Muscle layer of colon (tissue), 2 donors: ENCODE measurements around the gene ECHS1.
"Not testable (repeated sequence)": the region's sequence is repeated elsewhere in the genome, so short reads cannot be mapped to it uniquely, and the experiment has no call there.

ENCODE experiments used
- H3K27ac ChIP-seq: one replicate; pipeline ENCODE4 v1.7.0; 2013; ENCODE audit warnings: low read depth, mild to moderate bottlenecking, low read length, moderate library complexity
- H3K27me3 ChIP-seq, 2 donors: one replicate each; pipeline ENCODE4 v1.7.0; 2013; ENCODE audit warnings: low read length in 2 of 2, mild to moderate bottlenecking in 2 of 2; ENCODE audit not compliant: insufficient read depth in 2 of 2, control insufficient read depth in 1 of 2
- H3K36me3 ChIP-seq: one replicate; pipeline ENCODE4 v1.7.0; 2013; ENCODE audit warnings: mild to moderate bottlenecking, low read length; ENCODE audit not compliant: insufficient read depth
- H3K4me1 ChIP-seq: one replicate; pipeline ENCODE4 v1.7.0; 2013; ENCODE audit warnings: mild to moderate bottlenecking, low read length; ENCODE audit not compliant: insufficient read depth
- H3K4me3 ChIP-seq, 2 donors: one replicate each; pipeline ENCODE4 v1.7.0; 2013; ENCODE audit warnings: low read length in 2 of 2, low read depth in 1 of 2, mild to moderate bottlenecking in 1 of 2, moderate library complexity in 1 of 2
- H3K9ac ChIP-seq: one replicate; pipeline ENCODE4 v1.7.0; 2013; ENCODE audit warnings: low read length
- H3K9me3 ChIP-seq: one replicate; pipeline ENCODE4 v1.7.0; 2013; ENCODE audit warnings: mild to moderate bottlenecking, low read length
- donor health status: abdominal sarcoma.
- donor health status: Adenocarcinoma of cecum.

ECHS1 gene

GRCh38 chr10:133375357-133376115 is 2.4 kb upstream of the ECHS1 start:
- Histone ChIP-seq H3K36me3 (peaks cover 3% of the 10 kb centered on the region), H3K27me3 (no peaks in the 10 kb centered on the region), H3K4me1 (peaks cover 11% of the 10 kb centered on the region), H3K9ac (no peak overlapping the region), H3K4me3 (no peak overlapping the region), H3K27ac (no peak overlapping the region), H3K9me3 (no peaks in the 10 kb centered on the region)

GRCh38 chr10:133372507-133372906 is 647 bp downstream of the ECHS1 start:
- Histone ChIP-seq H3K9ac (no peak overlapping the region), H3K27ac (no peak overlapping the region), H3K4me3 (peak overlapping the region in 1 of 2 donors; percentile 35)

DNA sequence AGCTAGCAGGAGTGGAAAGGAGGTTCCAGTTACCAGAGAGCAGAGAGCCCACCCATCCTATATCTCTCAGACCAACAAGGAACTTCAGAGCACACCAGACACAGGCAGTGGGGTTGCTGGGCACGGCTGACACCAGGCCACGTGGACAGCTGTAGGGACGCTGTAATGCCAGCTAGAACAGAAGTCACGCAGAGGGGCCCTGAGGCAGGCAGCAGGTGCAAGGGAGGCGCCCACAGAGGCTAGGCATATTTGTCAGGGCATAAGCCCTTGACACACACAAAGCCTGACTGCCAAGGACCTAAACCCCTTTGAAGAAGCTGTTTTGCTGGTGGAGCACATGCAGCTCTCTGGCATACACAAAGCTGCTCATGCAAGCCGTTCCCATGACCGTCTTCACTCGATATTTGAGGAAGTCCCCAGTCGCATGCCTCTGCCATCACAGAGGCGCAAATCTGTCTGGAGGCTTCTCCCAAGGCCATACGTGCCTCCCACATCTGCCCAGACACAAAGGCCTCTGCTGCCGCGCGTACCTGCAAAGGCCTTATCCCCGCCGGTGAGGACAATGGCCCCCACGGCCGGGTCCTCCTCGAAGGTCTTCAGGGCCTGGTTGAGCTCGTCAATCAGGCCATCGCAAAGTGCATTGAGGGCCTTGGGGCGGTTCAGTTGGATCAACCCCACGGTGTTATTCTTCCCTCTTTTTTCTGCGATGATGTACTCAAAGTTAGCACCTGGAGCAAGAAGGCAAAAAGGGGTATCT is 2.9 kb downstream of the ECHS1 start:
- H3K36me3 ChIP-seq: peaks cover 41% of the 10 kb centered on the region
- no peak overlapping the region for H3K9ac ChIP-seq
- no peaks in the 10 kb centered on the region for H3K9me3 ChIP-seq
- no peaks in the 10 kb centered on the region for H3K27me3 ChIP-seq
- H3K4me1 ChIP-seq: no peaks in the 10 kb centered on the region
- H3K27ac ChIP-seq: no peak overlapping the region
- H3K4me3 ChIP-seq: no peak overlapping the region

More at GRCh38 chr10:133372507-133372906, 647 bp downstream of the ECHS1 start:
- Histone ChIP-seq H3K4me1 (peaks cover 2% of the 10 kb centered on the region), H3K36me3 (peaks cover 27% of the 10 kb centered on the region), H3K27me3 (no peaks in the 10 kb centered on the region), H3K9me3 (no peaks in the 10 kb centered on the region)

- Histone ChIP-seq H3K27me3 (no peaks in the 10 kb centered on the region), H3K36me3 (peaks cover 53% of the 10 kb centered on the region)
Observed at GRCh38 chr10:133368153-133368552, 5.0 kb downstream of the ECHS1 start.

GRCh38 chr10:133367461-133367860 is 5.7 kb downstream of the ECHS1 start:
- H3K27ac ChIP-seq, H3K27me3 ChIP-seq, H3K9ac ChIP-seq, H3K4me1 ChIP-seq, H3K4me3 ChIP-seq, H3K9me3 ChIP-seq: not testable (repeated sequence)
- H3K36me3 ChIP-seq: peaks cover 60% of the 10 kb centered on the region

More at GRCh38 chr10:133368153-133368552, 5.0 kb downstream of the ECHS1 start:
- no peaks in the 10 kb centered on the region for H3K4me1 ChIP-seq
- no peak overlapping the region for H3K4me3 ChIP-seq
- H3K9ac ChIP-seq: no peak overlapping the region
- H3K9me3 ChIP-seq: no peaks in the 10 kb centered on the region
- no peak overlapping the region for H3K27ac ChIP-seq

GRCh38 chr10:133366751-133367150 is 6.4 kb downstream of the ECHS1 start:
- Histone ChIP-seq H3K4me1 (no peaks in the 10 kb centered on the region), H3K27me3 (no peaks in the 10 kb centered on the region), H3K9me3 (no peaks in the 10 kb centered on the region), H3K4me3 (no peak overlapping the region), H3K9ac (no peak overlapping the region), H3K27ac (no peak overlapping the region), H3K36me3 (peaks cover 61% of the 10 kb centered on the region)

- H3K9ac ChIP-seq: no peak overlapping the region
- H3K36me3 ChIP-seq: peaks cover 61% of the 10 kb centered on the region
Observed at GRCh38 chr10:133366130-133366478, 7.0 kb downstream of the ECHS1 start.

DNA sequence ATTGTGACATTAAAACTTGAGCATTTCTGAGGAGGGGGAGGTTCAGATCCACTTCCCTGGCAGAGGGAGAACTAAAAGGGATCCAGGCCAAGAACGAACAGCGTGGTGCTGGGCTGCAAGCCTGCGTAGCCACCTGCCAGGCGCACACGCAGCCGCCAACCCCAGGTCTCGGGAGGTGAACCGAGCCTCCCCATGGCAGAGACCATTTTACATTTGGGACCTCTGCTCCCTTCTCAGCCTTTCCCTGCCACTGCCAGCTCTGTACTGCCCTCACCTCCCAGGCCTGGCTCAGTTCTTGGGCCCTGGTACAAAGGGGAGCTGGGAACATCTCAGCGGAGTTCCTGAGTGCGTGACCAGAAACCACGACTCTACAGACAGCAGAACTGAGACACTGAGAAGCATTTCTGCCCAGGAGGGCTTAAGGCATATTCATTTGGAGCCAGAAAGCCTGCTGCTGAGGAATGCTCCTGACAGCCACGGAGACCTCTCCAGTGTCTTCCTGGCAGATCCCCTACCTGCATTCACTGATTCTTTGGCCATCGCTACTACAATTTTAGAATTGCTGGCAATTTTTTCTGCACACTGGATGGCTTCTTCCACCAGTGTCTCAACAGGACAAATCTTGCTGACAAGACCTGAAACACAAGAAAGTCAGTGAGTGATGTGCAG is 7.6 kb downstream of the ECHS1 start:
- Histone ChIP-seq H3K36me3 (peaks cover 59% of the 10 kb centered on the region), H3K9ac (no peak overlapping the region), H3K9me3 (no peaks in the 10 kb centered on the region), H3K4me3 (no peak overlapping the region), H3K4me1 (no peaks in the 10 kb centered on the region), H3K27me3 (no peaks in the 10 kb centered on the region), H3K27ac (no peak overlapping the region)

More at GRCh38 chr10:133366130-133366478, 7.0 kb downstream of the ECHS1 start:
- Histone ChIP-seq H3K4me3 (no peak overlapping the region), H3K4me1 (no peaks in the 10 kb centered on the region), H3K27ac (no peak overlapping the region), H3K9me3 (no peaks in the 10 kb centered on the region), H3K27me3 (no peaks in the 10 kb centered on the region)

DNA sequence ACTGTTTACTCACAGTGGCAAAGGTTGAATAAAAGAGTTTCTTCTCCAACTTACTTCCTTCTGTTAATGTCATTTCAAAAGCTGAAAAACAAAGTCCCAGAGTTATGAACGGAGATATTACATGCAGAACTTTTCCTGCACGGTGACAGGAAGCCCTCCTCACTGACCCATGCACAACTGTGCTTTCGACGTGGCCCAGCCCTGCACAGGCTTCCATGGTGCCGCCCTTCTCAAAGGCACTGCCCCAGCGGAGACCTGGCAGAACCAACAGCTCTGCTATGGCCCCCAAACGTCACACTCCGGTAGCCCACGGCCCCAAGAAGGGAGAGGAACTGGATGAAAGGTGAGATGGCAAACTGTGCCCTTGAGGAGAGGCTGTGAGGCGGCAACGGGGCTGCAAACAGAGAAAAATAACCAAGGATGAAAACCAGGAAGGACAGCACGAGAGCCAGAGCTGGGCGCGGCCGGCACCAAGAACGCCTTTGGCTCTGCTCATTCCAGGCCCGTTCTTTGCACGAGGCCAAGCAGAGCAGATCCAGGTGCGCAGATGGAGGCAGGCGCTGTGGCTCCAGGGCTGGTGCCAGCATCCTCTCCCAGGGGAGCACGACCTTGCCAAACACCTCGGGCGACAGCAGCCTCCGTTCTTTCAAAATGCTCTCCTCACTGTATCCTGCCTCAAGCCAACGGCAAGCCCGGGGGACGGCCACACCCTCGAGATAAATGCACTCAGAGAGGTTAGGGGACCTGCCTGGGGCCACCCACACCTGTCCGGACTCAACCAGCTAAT is 8.3 kb downstream of the ECHS1 start:
- H3K4me1 ChIP-seq: no peaks in the 10 kb centered on the region
- no peaks in the 10 kb centered on the region for H3K9me3 ChIP-seq
- H3K9ac ChIP-seq: no peak overlapping the region
- peaks cover 52% of the 10 kb centered on the region for H3K36me3 ChIP-seq
- no peak overlapping the region for H3K27ac ChIP-seq
- H3K4me3 ChIP-seq: no peak overlapping the region
- no peaks in the 10 kb centered on the region for H3K27me3 ChIP-seq

- H3K9ac ChIP-seq: no peak overlapping the region
- H3K27ac ChIP-seq: no peak overlapping the region
- H3K27me3 ChIP-seq: no peaks in the 10 kb centered on the region
- H3K36me3 ChIP-seq: peaks cover 34% of the 10 kb centered on the region
- no peak overlapping the region for H3K4me3 ChIP-seq
- no peaks in the 10 kb centered on the region for H3K4me1 ChIP-seq
- no peaks in the 10 kb centered on the region for H3K9me3 ChIP-seq
Observed at GRCh38 chr10:133362846-133363245, 10.3 kb downstream of the ECHS1 start.
